ENCODE results near the gene C10orf88.

C10orf88 gene

GRCh38 chr10:122953902-122954730, at the start of gene C10orf88:
C10orf88 (minus strand) TSS chr10:122954227; CDS start chr10:122954178, 49 bp downstream.
- peak within 1 kb of the TSS; percentile 71 for H3K4me3 ChIP-seq (ENCODE audit: low read depth, low read length)

DNA sequence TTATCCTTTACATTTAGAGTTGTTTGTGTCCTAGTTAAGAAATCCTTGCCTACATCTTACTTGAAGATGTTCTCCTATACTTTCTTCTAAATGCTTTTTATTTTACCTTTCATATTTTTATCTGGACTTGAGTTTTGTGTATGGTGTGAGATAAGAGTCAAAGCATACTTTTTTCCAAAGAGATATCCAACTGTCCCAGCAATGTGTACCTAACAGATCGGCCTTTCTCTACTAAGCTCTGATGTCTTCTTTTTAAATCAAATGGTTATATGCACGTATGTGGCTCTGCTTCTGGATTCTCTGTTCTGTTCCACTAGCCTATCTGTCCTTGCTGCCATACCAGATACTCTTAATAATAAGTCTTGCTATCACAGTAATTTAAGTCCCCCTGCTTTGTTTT, 47.3 kb upstream of the C10orf88 start:
- H3K4me3 ChIP-seq (ENCODE audit: low read depth, low read length): no peak overlapping the region

GRCh38 chr10:123000155-123000554, 46.1 kb upstream of the C10orf88 start:
- H3K4me3 ChIP-seq (ENCODE audit: low read depth, low read length): no peak overlapping the region

DNA sequence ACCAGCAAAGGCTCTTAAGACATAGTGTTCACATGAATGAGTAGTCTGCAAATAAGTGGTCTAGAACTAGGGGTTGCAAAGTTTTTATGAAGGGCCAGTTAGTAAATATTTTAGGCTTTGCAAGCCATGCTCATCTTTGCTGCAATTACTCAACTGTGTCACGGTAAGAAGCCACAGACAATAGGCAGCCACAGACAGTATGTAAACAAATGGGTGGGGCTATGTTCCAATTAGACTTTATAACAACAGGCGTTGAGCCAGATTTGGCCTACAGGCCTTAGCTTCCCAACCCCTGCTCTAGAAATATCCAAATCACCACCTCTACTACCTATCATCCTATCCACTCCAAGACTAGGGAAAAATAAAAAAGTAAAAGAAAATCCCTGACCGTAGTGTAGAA, 45.3 kb upstream of the C10orf88 start:
- H3K4me3 ChIP-seq (ENCODE audit: low read depth, low read length): no peak overlapping the region

GRCh38 chr10:122998934-122999333, 44.9 kb upstream of the C10orf88 start:
- no peak overlapping the region for H3K4me3 ChIP-seq (ENCODE audit: low read depth, low read length)

- no peak overlapping the region for H3K4me3 ChIP-seq (ENCODE audit: low read depth, low read length)
Observed at GRCh38 chr10:122998360-122998917, 44.4 kb upstream of the C10orf88 start.

DNA sequence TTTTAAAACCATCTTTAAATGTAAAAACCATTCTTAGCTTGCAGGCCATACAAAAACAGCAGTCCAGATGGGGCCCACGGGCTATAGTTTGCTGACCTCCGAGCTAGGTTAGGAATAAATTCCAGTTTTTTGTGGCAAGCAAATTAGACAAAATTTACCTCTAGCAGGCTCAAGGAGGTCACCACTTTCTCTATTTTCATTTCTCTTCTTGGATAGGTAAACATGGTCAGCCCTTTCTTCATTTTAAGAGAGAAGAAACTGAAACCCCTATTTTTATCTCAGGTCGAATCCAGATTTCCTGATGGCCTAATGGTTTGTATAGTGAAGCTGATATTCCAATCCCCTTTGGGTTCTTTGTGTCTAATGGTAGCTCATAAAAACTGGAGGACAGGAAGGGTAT, 43.8 kb upstream of the C10orf88 start:
- H3K4me3 ChIP-seq (ENCODE audit: low read depth, low read length): no peak overlapping the region

- no peak overlapping the region for H3K4me3 ChIP-seq (ENCODE audit: low read depth, low read length)
Observed at GRCh38 chr10:122995936-122996335, 41.9 kb upstream of the C10orf88 start.

GRCh38 chr10:122993797-122994336, 39.8 kb upstream of the C10orf88 start:
- no peak overlapping the region for H3K4me3 ChIP-seq (ENCODE audit: low read depth, low read length)

GRCh38 chr10:122992031-122992585, 38.1 kb upstream of the C10orf88 start:
- no peak overlapping the region for H3K4me3 ChIP-seq (ENCODE audit: low read depth, low read length)

- no peak overlapping the region for H3K4me3 ChIP-seq (ENCODE audit: low read depth, low read length)
Observed at GRCh38 chr10:122990278-122990677, 36.3 kb upstream of the C10orf88 start.

- no peak overlapping the region for H3K4me3 ChIP-seq (ENCODE audit: low read depth, low read length)
Observed at GRCh38 chr10:122988501-122988900, 34.5 kb upstream of the C10orf88 start.

DNA sequence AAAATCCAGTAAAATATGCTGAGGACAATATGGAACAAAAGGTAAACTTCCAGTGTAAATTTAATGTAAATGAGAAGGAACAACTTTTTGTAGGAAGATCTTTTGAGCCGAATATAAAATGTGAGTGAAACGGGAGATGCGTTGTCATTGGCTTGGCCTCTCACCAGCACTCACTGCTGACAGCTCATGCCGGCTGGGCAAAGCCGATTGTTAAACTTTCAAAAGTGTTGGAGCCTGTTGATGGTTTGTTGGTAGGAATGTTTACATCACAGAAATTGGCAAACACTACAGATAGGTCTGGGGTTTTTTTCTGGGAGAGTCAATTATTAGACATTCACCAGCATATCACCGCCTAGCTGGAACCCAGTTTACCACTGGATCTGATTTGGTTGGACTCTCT, 32.3 kb upstream of the C10orf88 start:
- H3K4me3 ChIP-seq (ENCODE audit: low read depth, low read length): no peak overlapping the region

DNA sequence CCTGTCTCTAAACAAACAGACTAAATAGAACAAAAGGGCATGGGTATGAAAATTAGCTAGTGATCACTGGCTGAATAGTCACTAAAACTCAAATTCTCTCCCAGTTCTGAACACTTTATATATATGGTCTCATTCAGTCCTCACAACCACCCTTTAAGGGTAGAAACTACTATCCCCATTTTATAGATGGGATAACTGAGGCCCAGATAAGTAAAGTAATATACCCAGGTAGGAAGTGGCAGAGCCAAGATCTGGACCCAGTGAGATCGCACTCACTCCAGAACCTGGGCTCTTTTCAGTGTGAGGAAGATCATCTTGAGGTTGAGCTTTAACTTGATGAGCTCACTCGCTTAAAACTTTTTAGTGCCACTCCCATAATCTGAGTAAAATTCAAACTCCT, 30.7 kb upstream of the C10orf88 start:
- H3K4me3 ChIP-seq (ENCODE audit: low read depth, low read length): no peak overlapping the region

DNA sequence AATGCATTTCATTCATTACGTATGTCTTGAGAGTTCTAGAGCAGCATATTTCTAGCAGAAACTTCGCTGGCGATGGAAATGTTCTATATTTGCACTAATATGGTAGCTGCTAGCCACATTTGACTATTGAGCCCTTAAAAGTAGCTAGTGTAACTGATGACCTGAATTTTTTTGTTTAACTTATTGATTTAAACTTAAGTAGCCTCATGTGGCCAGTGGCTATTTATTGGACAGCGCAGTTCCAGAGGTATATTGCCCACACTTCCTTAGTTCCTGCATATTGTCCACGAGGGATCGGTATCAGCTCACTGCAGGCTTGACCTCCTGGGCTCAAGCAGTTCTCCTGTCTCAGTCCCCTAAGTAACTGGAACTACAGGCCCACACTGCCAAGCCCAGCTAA, 29.9 kb upstream of the C10orf88 start:
- no peak overlapping the region for H3K4me3 ChIP-seq (ENCODE audit: low read depth, low read length)

DNA sequence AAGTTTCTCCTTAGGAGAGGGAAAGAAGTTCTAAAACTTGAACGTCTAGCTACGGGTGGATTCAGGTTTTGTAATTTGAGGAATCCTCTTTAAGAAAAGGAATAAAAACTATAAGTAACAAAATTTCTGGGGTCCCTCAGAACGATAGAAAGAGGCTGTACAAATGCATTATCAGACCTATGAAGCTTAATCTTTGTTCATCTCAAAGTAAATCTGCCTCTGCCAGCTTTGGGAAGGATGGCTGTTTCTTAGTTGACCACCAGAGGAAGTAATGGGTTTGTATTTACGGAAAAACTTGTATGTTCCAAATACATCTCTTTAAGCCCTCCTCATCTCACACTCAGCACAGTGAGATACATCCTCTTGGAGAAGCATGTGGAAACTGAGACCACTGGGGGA, 27.0 kb upstream of the C10orf88 start:
- peak overlapping the region; percentile 53 for H3K4me3 ChIP-seq (ENCODE audit: low read depth, low read length)

DNA sequence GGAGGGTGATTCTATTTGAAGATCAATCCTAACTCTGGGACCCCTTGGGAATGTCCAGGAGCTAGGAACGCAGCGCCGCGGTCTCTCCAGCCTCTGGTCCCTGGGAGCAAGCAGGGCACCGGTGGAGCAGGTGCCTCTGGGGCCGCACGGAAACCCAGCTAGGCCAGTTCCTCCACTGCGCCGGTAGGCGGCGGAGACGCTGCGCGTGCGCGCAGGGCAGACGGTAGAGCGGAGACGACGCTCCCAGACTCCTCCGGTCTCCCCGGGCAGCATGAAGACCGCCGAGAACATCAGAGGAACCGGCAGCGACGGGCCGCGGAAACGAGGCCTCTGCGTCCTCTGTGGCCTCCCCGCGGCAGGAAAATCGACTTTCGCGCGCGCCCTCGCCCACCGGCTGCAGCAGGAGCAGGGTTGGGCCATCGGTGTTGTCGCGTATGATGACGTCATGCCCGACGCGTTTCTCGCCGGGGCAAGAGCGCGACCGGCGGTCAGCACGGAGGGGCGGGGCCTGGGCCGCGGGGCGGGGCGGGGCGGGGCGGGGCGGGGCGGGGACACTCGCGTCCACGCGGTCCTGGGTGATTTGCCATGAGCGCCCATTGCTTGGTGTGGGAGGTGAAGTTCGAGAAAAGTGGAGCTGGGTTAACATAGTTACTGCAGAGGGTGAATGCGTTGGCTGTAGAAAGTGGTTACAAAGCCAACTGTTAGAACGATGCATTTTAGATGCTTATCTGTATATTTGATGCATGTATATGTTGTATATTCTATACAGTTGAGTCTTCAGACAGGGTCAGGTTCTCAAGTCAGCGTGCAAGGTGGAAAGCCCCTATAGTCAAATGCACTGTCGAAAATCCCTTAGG, 26.4 kb upstream of the C10orf88 start, which contains the start of gene PSTK:
Gene PSTK (plus strand): TSS at position 193 of the 857 bp plus-strand sequence. CDS start 79 bp downstream, at position 272.
- peak within 1 kb of the TSS; percentile 94 for H3K4me3 ChIP-seq (ENCODE audit: low read depth, low read length)

DNA sequence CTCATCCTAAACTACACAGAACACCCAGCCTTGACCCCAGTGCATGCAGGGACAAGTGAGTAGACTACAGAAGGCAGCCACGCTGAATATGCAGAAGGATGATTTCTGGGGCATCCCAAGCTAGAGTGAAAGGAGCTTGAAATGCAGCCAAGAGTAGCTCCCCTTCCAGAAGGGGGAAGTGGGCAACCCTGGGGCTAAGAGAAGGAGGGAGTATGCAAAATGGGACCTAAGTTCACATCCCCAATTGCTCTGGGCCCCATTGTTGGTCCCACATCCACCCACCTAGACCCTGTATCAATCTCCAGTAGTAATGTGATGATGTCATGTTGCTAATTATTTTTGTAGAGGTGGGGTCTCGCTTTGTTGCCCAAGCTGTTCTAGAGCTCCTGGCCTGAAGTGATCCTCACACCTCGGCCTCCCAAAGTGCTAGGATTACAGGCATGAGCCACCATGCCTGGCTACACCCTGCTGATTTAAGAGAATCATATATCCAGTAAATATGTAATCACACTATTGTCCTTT, 20.6 kb upstream of the C10orf88 start:
- no peak overlapping the region for H3K4me3 ChIP-seq (ENCODE audit: low read depth, low read length)

DNA sequence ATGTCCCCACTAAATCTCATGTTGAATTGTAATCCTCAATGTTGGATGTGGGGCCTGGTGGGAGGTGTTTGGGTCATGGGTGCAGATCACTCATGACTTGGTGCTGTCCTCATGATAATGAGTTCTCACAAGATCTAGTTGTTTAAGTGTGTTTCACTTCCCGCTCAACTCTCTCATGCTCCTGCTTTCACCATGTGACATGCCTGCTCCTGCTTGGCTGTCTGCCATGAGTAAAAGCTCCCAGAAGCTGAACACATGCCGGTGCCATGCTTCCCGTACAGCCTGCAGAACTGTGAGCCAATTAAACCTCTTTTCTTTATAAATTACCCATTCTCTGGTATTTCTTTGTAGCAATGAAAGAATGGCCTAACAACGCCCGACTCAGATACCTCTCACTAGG, 20.0 kb upstream of the C10orf88 start:
- no peak overlapping the region for H3K4me3 ChIP-seq (ENCODE audit: low read depth, low read length)

DNA sequence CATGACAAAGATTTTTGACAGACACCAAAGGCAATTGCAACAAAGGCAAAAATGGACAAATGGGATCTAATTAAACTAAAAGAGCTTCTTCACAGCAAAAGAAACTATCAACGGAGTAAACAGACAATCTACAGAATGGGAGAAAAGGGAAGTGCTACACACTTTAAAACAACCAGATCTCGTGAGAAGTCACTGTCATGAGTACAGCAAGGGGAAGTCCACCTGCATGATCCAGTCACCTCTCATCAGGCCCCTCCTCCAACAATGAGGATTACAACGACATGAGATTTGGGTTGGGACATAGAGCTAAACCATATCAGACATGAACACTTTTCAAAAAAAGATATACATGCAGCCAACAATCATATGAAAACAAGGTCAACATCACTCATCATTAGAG, 14.7 kb upstream of the C10orf88 start:
- H3K4me3 ChIP-seq (ENCODE audit: low read depth, low read length): no peak overlapping the region

- H3K4me3 ChIP-seq (ENCODE audit: low read depth, low read length): no peak overlapping the region
Observed at GRCh38 chr10:122966879-122967278, 12.9 kb upstream of the C10orf88 start.

All from iPS-11a (cell line).